Testis (tissue), 5 donors: ENCODE data around the gene PCP4L1. TPM values are rescaled to one million over a fixed set of nuclear protein-coding genes. Genes with fewer than 3 reads are reported as not detected.
A peak's percentile ranks its signal among the peaks of the same experiment; 100 is the strongest.

ENCODE experiments used
- DNase-seq: peaks from one replicate; pipeline ENCODE4 v3.0.0-alpha.2; 2019
- H3K27ac ChIP-seq, 2 donors: fragments of 200-600 bp; sonication (generic); one replicate each; pipeline ENCODE4 v1.5.1; 2019
- H3K27me3 ChIP-seq: fragments of 200-600 bp; sonication (generic); one replicate; pipeline ENCODE4 v1.5.1; 2019
- H3K36me3 ChIP-seq: fragments of 200-600 bp; sonication (generic); one replicate; pipeline ENCODE4 v1.5.1; 2017; ENCODE audit warnings: low read depth; ENCODE audit errors: missing control alignments
- H3K4me1 ChIP-seq: fragments of 200-600 bp; sonication (generic); one replicate; pipeline ENCODE4 v1.5.1; 2019
- H3K4me3 ChIP-seq, 2 donors: fragments of 200-600 bp; sonication (generic); one replicate each; pipeline ENCODE4 v1.5.1; 2017 to 2019
- H3K9me3 ChIP-seq: fragments of 200-600 bp; sonication (generic); one replicate; pipeline ENCODE4 v1.5.1; 2017
- POLR2A ChIP-seq: fragments of 450-650 bp; IDR thresholded peaks from one replicate; pipeline ENCODE4 v1.6.1; 2017; ENCODE audit warnings: antibody characterized with exemption, mild to moderate bottlenecking, moderate library complexity
- WGBS, 2 donors: methylation state at CpG; one replicate each; pipeline ENCODE4 v1.1.5; 2018; 5-methylcytosine and 5-hydroxymethylcytosine counted together
- intact Hi-C: fragments of 100-400 bp; cut with DNase I; formaldehyde crosslinking; loops from one replicate; pipeline ENCODE4 v1.15.1; 2023; ENCODE audit warnings: low total_unique reads
- long read RNA-seq, 2 donors: transcript quantifications; one replicate each; lab custom pipeline, GENCODE V29; 2026
- polyA plus RNA-seq: library from polyadenylated mRNA; stranded (reverse); fragments of 350-450 nt; fragmentation: Illumina TruSeq; extraction: RNeasy Lipid Tissue Mini Kit (QIAGEN cat#74804); gene quantifications from one replicate; pipeline ENCODE4 v1.2.3, GENCODE V29; 2014; ENCODE audit warnings: low read depth, low replicate concordance; ENCODE audit not compliant: insufficient read depth
- total RNA-seq, 2 donors: library from RNA; depleted of rRNA; stranded (reverse); fragments of >200 nt; gene quantifications; one replicate each; pipeline ENCODE4 v1.2.3, GENCODE V29; 2016
- TF ChIP-seq, protein P1 (sequence below), 3 experiments: fragments of 450-650 bp in 2 of 3; fragments of 200-600 bp in 1 of 3; sonication (generic) in 1 of 3; IDR thresholded peaks; one replicate each; pipeline ENCODE4 v1.5.1; 2016 to 2019; ENCODE audit warnings: antibody characterized with exemption in 3 of 3, mild to moderate bottlenecking in 2 of 3, moderate library complexity in 1 of 3

PCP4L1 gene
- 1 to 10 TPM in 1 of 2 donors, under 1 TPM in 1; 0.79 to 3.0 TPM for total RNA-seq
- 4.3 TPM for polyA plus RNA-seq
- long read RNA-seq, donor 1, partial matches to known transcripts: 0 of 2 reads
- long read RNA-seq, donor 1, other reads (novel, unspliced or antisense): 0 of 2 reads
- long read RNA-seq, donor 2: 0 reads

DNA sequence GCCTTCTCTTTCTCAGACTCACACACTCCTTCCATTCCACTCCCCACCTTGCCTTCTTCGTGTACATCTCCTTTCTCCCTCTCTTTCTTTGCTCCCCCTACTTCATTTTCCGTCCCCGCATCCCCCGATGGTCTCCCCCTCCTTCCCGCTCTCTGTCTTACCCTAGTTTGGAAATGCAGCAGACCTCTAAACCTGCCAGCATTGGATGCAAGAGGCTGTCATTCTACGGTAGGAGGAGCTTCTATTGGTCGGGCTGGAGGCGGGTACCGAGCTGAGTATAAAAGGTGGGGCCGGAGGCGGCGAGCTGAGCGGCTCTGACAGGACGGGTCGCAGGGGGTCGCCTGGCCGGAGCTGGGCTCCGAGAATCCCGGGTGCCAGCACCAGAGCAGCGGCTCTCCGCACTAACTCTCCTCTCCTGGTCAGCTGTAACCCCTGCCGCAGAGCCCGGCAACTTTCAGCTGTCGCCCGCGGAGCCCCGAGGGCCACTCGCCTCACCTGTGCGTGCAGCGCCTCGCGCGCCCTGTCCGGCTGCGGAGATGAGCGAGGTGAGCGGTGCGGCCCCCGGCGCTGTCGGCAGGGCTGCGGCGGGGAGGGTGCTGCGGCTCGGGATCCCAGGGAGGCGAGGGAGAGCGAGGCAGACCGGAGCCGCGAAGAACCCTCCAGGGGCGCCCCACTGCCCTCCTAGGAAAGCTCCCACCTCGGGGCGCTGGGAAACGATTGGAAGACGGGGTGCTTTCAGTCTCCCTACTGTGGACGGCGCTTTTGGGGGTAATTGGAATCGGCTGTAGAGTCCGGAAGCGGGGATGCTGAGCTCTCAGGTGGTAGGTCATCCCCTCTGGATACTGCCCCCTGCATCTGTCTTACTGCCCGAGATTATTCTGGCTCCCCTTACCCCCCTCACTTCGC, at the start of gene PCP4L1:
TSS of gene PCP4L1 (plus strand) at position 307 of the 906 bp plus-strand sequence. CDS start at position 537, 230 bp downstream.
- Histone ChIP-seq H3K36me3 (no peaks in the 10 kb centered on the region), H3K4me1 (peaks cover 13% of the 10 kb centered on the region), H3K9me3 (no peaks in the 10 kb centered on the region), H3K27me3 (no peaks in the 10 kb centered on the region), H3K4me3 (peak within 1 kb of the TSS; percentile 56 to 70), H3K27ac (no peak within 1 kb of the TSS)
- intact Hi-C loops: no loop called here
- DNase-seq: peak; percentile 72
- TF ChIP-seq, protein P1, sequence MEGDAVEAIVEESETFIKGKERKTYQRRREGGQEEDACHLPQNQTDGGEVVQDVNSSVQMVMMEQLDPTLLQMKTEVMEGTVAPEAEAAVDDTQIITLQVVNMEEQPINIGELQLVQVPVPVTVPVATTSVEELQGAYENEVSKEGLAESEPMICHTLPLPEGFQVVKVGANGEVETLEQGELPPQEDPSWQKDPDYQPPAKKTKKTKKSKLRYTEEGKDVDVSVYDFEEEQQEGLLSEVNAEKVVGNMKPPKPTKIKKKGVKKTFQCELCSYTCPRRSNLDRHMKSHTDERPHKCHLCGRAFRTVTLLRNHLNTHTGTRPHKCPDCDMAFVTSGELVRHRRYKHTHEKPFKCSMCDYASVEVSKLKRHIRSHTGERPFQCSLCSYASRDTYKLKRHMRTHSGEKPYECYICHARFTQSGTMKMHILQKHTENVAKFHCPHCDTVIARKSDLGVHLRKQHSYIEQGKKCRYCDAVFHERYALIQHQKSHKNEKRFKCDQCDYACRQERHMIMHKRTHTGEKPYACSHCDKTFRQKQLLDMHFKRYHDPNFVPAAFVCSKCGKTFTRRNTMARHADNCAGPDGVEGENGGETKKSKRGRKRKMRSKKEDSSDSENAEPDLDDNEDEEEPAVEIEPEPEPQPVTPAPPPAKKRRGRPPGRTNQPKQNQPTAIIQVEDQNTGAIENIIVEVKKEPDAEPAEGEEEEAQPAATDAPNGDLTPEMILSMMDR (IDR thresholded peaks at IDR 0.05): no peak
- TF ChIP-seq POLR2A: no peak
- WGBS, 2 donors: 2 to 4% methylated on average over 21 to 53 of the region's 62 CpGs

DNA sequence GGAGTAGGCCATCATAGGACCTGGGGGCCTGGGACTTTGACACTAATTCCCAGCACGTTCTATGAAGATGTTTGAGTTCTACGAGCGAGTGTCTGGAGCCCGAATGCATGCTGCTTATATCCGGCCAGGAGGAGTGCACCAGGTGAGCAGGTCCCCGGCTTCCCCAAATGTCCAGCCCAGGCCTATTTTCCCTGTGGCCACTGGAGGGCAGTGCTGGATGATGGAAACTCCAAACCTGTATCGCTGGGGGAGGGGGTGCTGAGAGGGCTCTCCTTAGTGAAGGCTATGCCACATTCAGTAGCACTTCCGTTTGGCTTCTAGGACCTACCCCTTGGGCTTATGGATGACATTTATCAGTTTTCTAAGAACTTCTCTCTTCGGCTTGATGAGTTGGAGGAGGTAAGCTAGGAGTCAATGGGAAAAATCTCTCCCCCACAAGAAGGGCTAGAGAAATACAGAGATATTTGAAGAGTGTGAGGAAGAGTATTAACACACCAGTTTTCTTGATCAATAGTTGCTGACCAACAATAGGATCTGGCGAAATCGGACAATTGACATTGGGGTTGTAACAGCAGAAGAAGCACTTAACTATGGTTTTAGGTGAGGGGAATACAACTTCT, 48.6 kb upstream of the PCP4L1 start:
- WGBS, 2 donors: 41 to 51% methylated on average over 9 to 11 of the region's 11 CpGs
- Histone ChIP-seq H3K4me1 (no peaks in the 10 kb centered on the region), H3K27ac (no peak overlapping the region), H3K4me3 (no peak overlapping the region), H3K9me3 (no peaks in the 10 kb centered on the region), H3K27me3 (no peaks in the 10 kb centered on the region), H3K36me3 (no peaks in the 10 kb centered on the region)
- peak; percentile 80 for DNase-seq
- TF ChIP-seq, protein P1 (IDR thresholded peaks at IDR 0.05): peak; percentile 61 to 83 (median 82)
- TF ChIP-seq POLR2A: no peak
- intact Hi-C loops: loop anchor here (10.0 kb wide), 1 partner anchor 175 kb away; no protein-coding TSS in a partner anchor

DNA sequence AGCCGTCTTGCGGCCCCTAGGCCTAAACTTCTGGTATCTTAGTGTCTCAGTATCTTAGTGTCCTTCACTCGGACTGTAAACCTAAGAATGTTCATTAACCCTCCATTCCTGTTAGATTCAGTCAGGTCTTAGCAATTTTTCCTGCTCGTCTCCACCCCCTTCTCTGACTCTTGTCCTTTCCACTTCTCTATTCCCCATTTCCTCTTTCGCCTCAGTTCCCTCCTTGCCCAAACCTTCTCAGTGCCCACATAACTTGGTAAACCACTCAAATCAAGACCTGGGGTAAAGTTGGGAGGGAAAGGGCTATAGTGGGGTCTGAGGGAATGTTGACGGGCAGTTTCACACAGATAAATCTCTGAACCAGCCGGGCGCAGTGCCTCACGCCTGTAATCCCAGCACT, 44.2 kb upstream of the PCP4L1 start:
- no peaks in the 10 kb centered on the region for H3K36me3 ChIP-seq
- no peak for DNase-seq
- no peaks in the 10 kb centered on the region for H3K9me3 ChIP-seq
- no peak for TF ChIP-seq POLR2A
- TF ChIP-seq, protein P1 (IDR thresholded peaks at IDR 0.05): no peak
- no peak overlapping the region for H3K4me3 ChIP-seq
- whole genome bisulfite sequencing, 2 donors: 85 to 88% methylated on average over 9 of the region's 9 CpGs
- H3K4me1 ChIP-seq: no peaks in the 10 kb centered on the region
- no peak overlapping the region for H3K27ac ChIP-seq
- H3K27me3 ChIP-seq: no peaks in the 10 kb centered on the region
- intact Hi-C loops: loop anchor here (10.0 kb wide), 1 partner anchor 170 kb away; no protein-coding TSS in a partner anchor

DNA sequence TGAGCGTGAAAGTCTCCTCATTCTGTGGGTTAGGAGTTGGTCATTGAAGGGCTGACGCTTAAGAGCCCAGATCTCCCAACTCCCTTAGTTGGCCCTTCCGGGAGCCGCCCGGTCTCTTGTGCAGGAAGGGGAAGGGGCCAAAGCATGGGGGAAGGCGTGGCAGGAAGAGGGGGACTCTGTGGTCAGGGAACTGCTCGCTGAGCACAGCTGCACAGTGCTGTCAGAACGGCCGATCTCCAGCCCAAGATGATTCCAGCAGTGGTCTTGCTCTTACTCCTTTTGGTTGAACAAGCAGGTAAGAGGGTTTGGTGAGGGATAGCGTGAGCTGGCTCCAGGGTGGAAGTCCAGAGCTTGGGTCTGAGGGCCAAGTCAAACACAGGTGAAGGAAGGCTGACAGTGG, 43.5 kb upstream of the PCP4L1 start, which contains the start of gene FCER1G:
TSS of gene FCER1G (plus strand) at position 220 of the 400 bp plus-strand sequence. CDS start at position 247, 27 bp downstream.
- intact Hi-C loops: loop anchor here (10.0 kb wide), 1 partner anchor 170 kb away; no protein-coding TSS in a partner anchor
- no peaks in the 10 kb centered on the region for H3K36me3 ChIP-seq
- no peak within 1 kb of the TSS for H3K4me3 ChIP-seq
- TF ChIP-seq, protein P1 (IDR thresholded peaks at IDR 0.05): no peak
- no peak for TF ChIP-seq POLR2A
- WGBS, 2 donors: 74 to 83% methylated on average over 10 of the region's 10 CpGs
- no peak for DNase-seq
- H3K4me1 ChIP-seq: no peaks in the 10 kb centered on the region
- no peaks in the 10 kb centered on the region for H3K9me3 ChIP-seq
- no peak within 1 kb of the TSS for H3K27ac ChIP-seq
- no peaks in the 10 kb centered on the region for H3K27me3 ChIP-seq
